Astrocyte (in vitro differentiated cells and primary cell): ENCODE data around the gene SP9. TPM values are rescaled to one million over a fixed set of nuclear protein-coding genes. Genes with fewer than 3 reads are reported as not detected.

ENCODE experiments used
- DNase-seq: peaks from one replicate; pipeline ENCODE4 v3.0.0-alpha.2; 2010; ENCODE audit warnings: low read depth
- FAIRE-seq: peaks from 2 replicates; lab custom pipeline; 2011; peaks lifted over from hg19 to GRCh38; lab: Jason Lieb, UNC
- H2AFZ ChIP-seq: 2 replicates; pipeline ENCODE4 v1.6.0; 2012; ENCODE audit warnings: low read depth, low read length, inconsistent platforms
- H3K27ac ChIP-seq: 2 replicates; pipeline ENCODE4 v1.5.1; 2011; ENCODE audit warnings: low read depth, low read length, inconsistent platforms
- H3K27me3 ChIP-seq: 2 replicates; pipeline ENCODE4 v1.6.0; 2011; ENCODE audit warnings: low read length, inconsistent platforms; ENCODE audit not compliant: insufficient read depth
- H3K36me3 ChIP-seq: 2 replicates; pipeline ENCODE4 v1.5.1; 2011; ENCODE audit warnings: low read length, inconsistent platforms; ENCODE audit not compliant: insufficient read depth
- H3K4me1 ChIP-seq: 2 replicates; pipeline ENCODE4 v1.5.1; 2011; ENCODE audit warnings: low read length, inconsistent platforms; ENCODE audit not compliant: insufficient read depth
- H3K4me2 ChIP-seq: 2 replicates; pipeline ENCODE4 v1.6.0; 2012; ENCODE audit warnings: low read length, inconsistent platforms
- H3K4me3 ChIP-seq: 2 replicates; pipeline ENCODE4 v1.5.1; 2011; ENCODE audit warnings: low read depth, mild to moderate bottlenecking, low read length, inconsistent platforms; ENCODE audit not compliant: insufficient read depth
- H3K79me2 ChIP-seq: 2 replicates; pipeline ENCODE4 v1.6.0; 2012; ENCODE audit warnings: mild to moderate bottlenecking, low read length, inconsistent platforms; ENCODE audit not compliant: insufficient read depth
- H3K9ac ChIP-seq: 2 replicates; pipeline ENCODE4 v1.6.0; 2012; ENCODE audit warnings: mild to moderate bottlenecking, low read length, inconsistent platforms
- H3K9me3 ChIP-seq: 2 replicates; pipeline ENCODE4 v1.5.1; 2012; ENCODE audit warnings: low read depth, mild to moderate bottlenecking, low read length, inconsistent platforms; ENCODE audit not compliant: insufficient read depth
- H4K20me1 ChIP-seq: 2 replicates; pipeline ENCODE4 v1.6.0; 2012; ENCODE audit warnings: low read length, inconsistent platforms; ENCODE audit not compliant: insufficient read depth
- H3K27ac Mint-ChIP-seq: one replicate; pipeline ENCODE4 v1.8.0; 2021; ENCODE audit warnings: mild to moderate bottlenecking, mixed read lengths; ENCODE audit not compliant: unreplicated experiment
- H3K27me3 Mint-ChIP-seq: one replicate; pipeline ENCODE4 v1.8.0; 2021; ENCODE audit warnings: low read depth, mixed read lengths; ENCODE audit not compliant: unreplicated experiment
- H3K36me3 Mint-ChIP-seq: one replicate; pipeline ENCODE4 v1.8.0; 2021; ENCODE audit warnings: low read depth, mixed read lengths; ENCODE audit not compliant: unreplicated experiment
- H3K4me1 Mint-ChIP-seq: one replicate; pipeline ENCODE4 v1.8.0; 2021; ENCODE audit warnings: low read depth, mixed read lengths; ENCODE audit not compliant: unreplicated experiment
- H3K4me3 Mint-ChIP-seq: one replicate; pipeline ENCODE4 v1.8.0; 2021; ENCODE audit warnings: mild to moderate bottlenecking, moderate library complexity, mixed read lengths; ENCODE audit not compliant: unreplicated experiment
- H3K9me3 Mint-ChIP-seq: one replicate; pipeline ENCODE4 v1.8.0; 2021; ENCODE audit warnings: mild to moderate bottlenecking, mixed read lengths; ENCODE audit not compliant: unreplicated experiment
- CTCF ChIP-seq: IDR thresholded peaks from 2 replicates; pipeline ENCODE4 v1.5.1; 2011; ENCODE audit warnings: low read depth, mild to moderate bottlenecking, inconsistent platforms, low read length, moderate library complexity; ENCODE audit not compliant: insufficient read depth
- EZH2 ChIP-seq: IDR thresholded peaks from 2 replicates; pipeline ENCODE4 v1.6.1; 2012; ENCODE audit warnings: mild to moderate bottlenecking, low read length, inconsistent platforms; ENCODE audit not compliant: insufficient read depth
- total RNA-seq: library from RNA; stranded (reverse); gene quantifications from 2 replicates; pipeline ENCODE4 v1.2.1, GENCODE V29; 2021

SP9 gene
- total RNA-seq, 1 donor from 2014 or later, result not detected

- Histone ChIP-seq H3K4me1 (no peaks in the 10 kb centered on the region), H3K4me3 (no peak overlapping the region), H3K27me3 (peaks cover 12% of the 10 kb centered on the region), H3K4me2 (no peak overlapping the region), H3K79me2 (no peaks in the 10 kb centered on the region), H3K9ac (no peak overlapping the region), H4K20me1 (no peaks in the 10 kb centered on the region), H3K9me3 (no peaks in the 10 kb centered on the region), H3K36me3 (no peaks in the 10 kb centered on the region), H3K27ac (no peak overlapping the region), H2AFZ (no peak overlapping the region)
- H3K27ac Mint-ChIP-seq, result no peak overlapping the region
- H3K27me3 Mint-ChIP-seq, result peaks cover 17% of the 10 kb centered on the region
- H3K36me3 Mint-ChIP-seq, result no peaks in the 10 kb centered on the region
- TF ChIP-seq EZH2 (no peak), CTCF (no peak)
- no peaks in the 10 kb centered on the region for H3K9me3 Mint-ChIP-seq
- H3K4me1 Mint-ChIP-seq, result no peaks in the 10 kb centered on the region
- DNase-seq (peak; percentile 6), FAIRE-seq (no peak)
- H3K4me3 Mint-ChIP-seq, result no peak overlapping the region
These were observed 34.6 kb upstream of the SP9 start for GRCh38 chr2:174300114-174300513.

GRCh38 chr2:174312581-174313234, 22.0 kb upstream of the SP9 start:
- Mint-ChIP-seq H3K36me3 (no peaks in the 10 kb centered on the region), H3K4me1 (no peaks in the 10 kb centered on the region), H3K4me3 (no peak overlapping the region), H3K27ac (no peak overlapping the region), H3K9me3 (no peaks in the 10 kb centered on the region), H3K27me3 (peaks cover 15% of the 10 kb centered on the region)
- H2AFZ ChIP-seq, result no peak overlapping the region
- no peak overlapping the region for H3K4me2 ChIP-seq
- DNase-seq, result no peak
- no peaks in the 10 kb centered on the region for H3K79me2 ChIP-seq
- no peaks in the 10 kb centered on the region for H3K36me3 ChIP-seq
- H4K20me1 ChIP-seq, result no peaks in the 10 kb centered on the region
- no peak overlapping the region for H3K4me3 ChIP-seq
- no peak for FAIRE-seq
- H3K27me3 ChIP-seq, result peaks cover 5% of the 10 kb centered on the region
- no peak overlapping the region for H3K9ac ChIP-seq
- TF ChIP-seq CTCF (no peak), EZH2 (no peak)
- no peak overlapping the region for H3K27ac ChIP-seq
- no peaks in the 10 kb centered on the region for H3K4me1 ChIP-seq
- H3K9me3 ChIP-seq, result no peaks in the 10 kb centered on the region

- H3K4me3 ChIP-seq, result no peak overlapping the region
- no peaks in the 10 kb centered on the region for H3K79me2 ChIP-seq
- H3K36me3 Mint-ChIP-seq, result no peaks in the 10 kb centered on the region
- H3K4me1 Mint-ChIP-seq, result no peaks in the 10 kb centered on the region
- H3K9me3 ChIP-seq, result peaks cover under 1% of the 10 kb centered on the region
- peaks cover 38% of the 10 kb centered on the region for H3K27me3 Mint-ChIP-seq
- H3K9ac ChIP-seq, result no peak overlapping the region
- H2AFZ ChIP-seq, result no peak overlapping the region
- DNase-seq, result no peak
- peaks cover 7% of the 10 kb centered on the region for H3K4me1 ChIP-seq
- no peak overlapping the region for H3K4me2 ChIP-seq
- H3K4me3 Mint-ChIP-seq, result no peak overlapping the region
- H3K27me3 ChIP-seq, result peaks cover 28% of the 10 kb centered on the region
- no peak for FAIRE-seq
- no peak overlapping the region for H3K27ac ChIP-seq
- no peak overlapping the region for H3K27ac Mint-ChIP-seq
- no peaks in the 10 kb centered on the region for H3K36me3 ChIP-seq
- no peaks in the 10 kb centered on the region for H4K20me1 ChIP-seq
- TF ChIP-seq EZH2, result no peak
- no peak for TF ChIP-seq CTCF
- H3K9me3 Mint-ChIP-seq, result peaks cover 9% of the 10 kb centered on the region
These were observed 12.6 kb upstream of the SP9 start for GRCh38 chr2:174322149-174322548.
